Thyroid gland (tissue), 4 donors: Measurements from ENCODE around the gene FABP7.

Experiments used
- POLR2A ChIP-seq, 2 donors: fragments of 450-650 bp; IDR thresholded peaks; one replicate each; pipeline ENCODE4 v1.6.1; 2017; ENCODE audit warnings: antibody characterized with exemption in 2 of 2, mild to moderate bottlenecking in 2 of 2, moderate library complexity in 1 of 2
- TF ChIP-seq, protein P1 (sequence below), 6 experiments: fragments of 200-600 bp in 3 of 6; fragments of 450-650 bp in 3 of 6; sonication (generic) in 3 of 6; IDR thresholded peaks; one replicate each; pipeline ENCODE4 v1.5.1; 2016 to 2019; ENCODE audit warnings: antibody characterized with exemption in 6 of 6, mild to moderate bottlenecking in 2 of 6, inconsistent platforms in 1 of 6, moderate library complexity in 1 of 6

DNA sequence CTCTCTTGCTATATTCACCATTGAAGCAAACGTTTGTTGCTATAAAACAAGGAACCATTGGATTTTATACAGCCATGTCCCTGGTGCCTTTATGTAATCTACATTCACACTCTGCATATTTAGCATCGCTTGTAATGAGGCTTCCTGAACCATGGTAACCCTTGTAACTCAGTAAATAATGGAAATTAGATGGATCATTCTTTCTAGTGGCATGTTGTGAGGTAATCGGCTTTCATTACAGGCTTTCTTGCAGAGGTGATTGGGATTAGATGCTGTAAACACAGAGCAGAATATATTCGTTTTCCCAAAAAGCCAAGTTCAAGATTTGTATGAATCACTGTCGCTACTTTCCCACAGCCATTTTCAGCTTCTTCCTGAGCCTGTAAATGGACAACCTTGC is 45.6 kb downstream of the FABP7 start:
- TF ChIP-seq, protein P1, sequence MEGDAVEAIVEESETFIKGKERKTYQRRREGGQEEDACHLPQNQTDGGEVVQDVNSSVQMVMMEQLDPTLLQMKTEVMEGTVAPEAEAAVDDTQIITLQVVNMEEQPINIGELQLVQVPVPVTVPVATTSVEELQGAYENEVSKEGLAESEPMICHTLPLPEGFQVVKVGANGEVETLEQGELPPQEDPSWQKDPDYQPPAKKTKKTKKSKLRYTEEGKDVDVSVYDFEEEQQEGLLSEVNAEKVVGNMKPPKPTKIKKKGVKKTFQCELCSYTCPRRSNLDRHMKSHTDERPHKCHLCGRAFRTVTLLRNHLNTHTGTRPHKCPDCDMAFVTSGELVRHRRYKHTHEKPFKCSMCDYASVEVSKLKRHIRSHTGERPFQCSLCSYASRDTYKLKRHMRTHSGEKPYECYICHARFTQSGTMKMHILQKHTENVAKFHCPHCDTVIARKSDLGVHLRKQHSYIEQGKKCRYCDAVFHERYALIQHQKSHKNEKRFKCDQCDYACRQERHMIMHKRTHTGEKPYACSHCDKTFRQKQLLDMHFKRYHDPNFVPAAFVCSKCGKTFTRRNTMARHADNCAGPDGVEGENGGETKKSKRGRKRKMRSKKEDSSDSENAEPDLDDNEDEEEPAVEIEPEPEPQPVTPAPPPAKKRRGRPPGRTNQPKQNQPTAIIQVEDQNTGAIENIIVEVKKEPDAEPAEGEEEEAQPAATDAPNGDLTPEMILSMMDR (IDR thresholded peaks at IDR 0.05) = no peak
- TF ChIP-seq POLR2A (IDR thresholded peaks at IDR 0.05) = no peak
